HCT116 (cell line): Measurements from ENCODE around the gene ACTRT2.

Experiments
- CTCF ChIP-seq, 3 experiments: fragments of 200-600 bp in 1 of 3; sonication (generic) in 1 of 3; IDR thresholded peaks in 2 of 3; conservative IDR thresholded peaks in 1 of 3; 2 replicates each; pipeline ENCODE4 v1.5.1; 2012 to 2017; ENCODE audit warnings: low read depth in 2 of 3, low read length in 2 of 3, antibody characterized with exemption in 1 of 3, borderline replicate concordance in 1 of 3, control low read depth in 1 of 3, mild to moderate bottlenecking in 1 of 3, mixed read lengths in 1 of 3, mixed run types in 1 of 3, moderate library complexity in 1 of 3; ENCODE audit not compliant: insufficient read depth in 1 of 3
- EZH2phosphoT487 ChIP-seq: fragments of 200-600 bp; IDR thresholded peaks from 2 replicates; pipeline ENCODE4 v1.6.1; 2018; ENCODE audit warnings: antibody characterized with exemption, borderline replicate concordance
- POLR2A ChIP-seq: IDR thresholded peaks from 2 replicates; pipeline ENCODE4 v1.7.0; 2011; ENCODE audit warnings: borderline replicate concordance; ENCODE audit not compliant: insufficient read depth, insufficient read length; ENCODE audit errors: extremely low read depth
- REST ChIP-seq: IDR thresholded peaks from 2 replicates; pipeline ENCODE4 v1.6.1; 2012; ENCODE audit warnings: low read depth
- YY1 ChIP-seq: IDR thresholded peaks from 2 replicates; pipeline ENCODE4 v1.6.1; 2011; ENCODE audit warnings: low read length, low read depth, moderate library complexity, mild to moderate bottlenecking; ENCODE audit not compliant: insufficient replicate concordance; ENCODE audit errors: extremely low read depth

GRCh38 chr1:3060127-3060526, 38.9 kb downstream of the ACTRT2 start:
- TF ChIP-seq YY1 = no peak
- no peak for TF ChIP-seq POLR2A
- no peak for TF ChIP-seq CTCF (IDR thresholded peaks at IDR 0.05 in 2 of 3, conservative IDR thresholded peaks at IDR 0.05 in 1 of 3; ENCODE audit: borderline replicate concordance in 1 of 3, insufficient read depth in 1 of 3, low read depth in 2 of 3, low read length in 2 of 3)
- no peak for TF ChIP-seq EZH2phosphoT487
- no peak for TF ChIP-seq REST
